Keratinocyte (primary cell): ENCODE results near the gene EXOC4. TPM values are rescaled to one million over a fixed set of nuclear protein-coding genes. Genes with fewer than 3 reads are reported as not detected.

Experiments used
- DNase-seq: peaks from one replicate; pipeline ENCODE4 v3.0.0-alpha.2; 2011; ENCODE audit warnings: low read depth, missing footprints, low spot score
- FAIRE-seq: peaks from 2 replicates; lab custom pipeline; 2011; peaks lifted over from hg19 to GRCh38; lab: Jason Lieb, UNC
- H2AFZ ChIP-seq: 2 replicates; pipeline ENCODE4 v1.6.0; 2012; ENCODE audit warnings: low read length, control low read depth, inconsistent platforms; ENCODE audit not compliant: control insufficient read depth
- H3K27ac ChIP-seq: 2 replicates; pipeline ENCODE4 v1.5.1; 2011; ENCODE audit warnings: low read length; ENCODE audit not compliant: control insufficient read depth, insufficient read depth
- H3K27me3 ChIP-seq: 3 replicates; pipeline ENCODE4 v1.6.0; 2011; ENCODE audit warnings: low read length; ENCODE audit not compliant: control insufficient read depth, insufficient read depth; ENCODE audit errors: extremely low read depth
- H3K36me3 ChIP-seq, 2 experiments: 2 replicates in 1 of 2; 3 replicates in 1 of 2; pipeline ENCODE4 v1.5.1; 2011; ENCODE audit warnings: low read length in 2 of 2, mild to moderate bottlenecking in 1 of 2; ENCODE audit not compliant: control insufficient read depth in 2 of 2, insufficient read depth in 2 of 2; ENCODE audit errors: extremely low read depth in 1 of 2
- H3K4me1 ChIP-seq: 3 replicates; pipeline ENCODE4 v1.5.1; 2011; ENCODE audit warnings: low read length; ENCODE audit not compliant: control insufficient read depth, insufficient read depth; ENCODE audit errors: extremely low read depth
- H3K4me2 ChIP-seq: 3 replicates; pipeline ENCODE4 v1.6.0; 2011; ENCODE audit warnings: low read depth, low read length; ENCODE audit not compliant: control insufficient read depth, insufficient read depth; ENCODE audit errors: extremely low read depth
- H3K4me3 ChIP-seq, 3 experiments: fragments of 200-600 bp in 1 of 3; sonication (generic) in 1 of 3; 2 replicates in 2 of 3; 3 replicates in 1 of 3; pipeline ENCODE4 v1.5.1; 2011 to 2016; ENCODE audit warnings: low read length in 3 of 3, mild to moderate bottlenecking in 3 of 3, control low read depth in 2 of 3, inconsistent platforms in 1 of 3, low read depth in 1 of 3, mixed read lengths in 1 of 3, mixed run types in 1 of 3, moderate library complexity in 1 of 3; ENCODE audit not compliant: control insufficient read depth in 2 of 3, insufficient read depth in 2 of 3; ENCODE audit errors: extremely low read depth in 1 of 3
- H3K79me2 ChIP-seq: 2 replicates; pipeline ENCODE4 v1.6.0; 2012; ENCODE audit warnings: low read length; ENCODE audit not compliant: control insufficient read depth, insufficient read depth
- H3K9ac ChIP-seq: 3 replicates; pipeline ENCODE4 v1.6.0; 2011; ENCODE audit warnings: low read length; ENCODE audit not compliant: control insufficient read depth, insufficient read depth; ENCODE audit errors: extremely low read depth
- H3K9me1 ChIP-seq: 3 replicates; pipeline ENCODE4 v1.6.0; 2011; ENCODE audit warnings: low read length; ENCODE audit not compliant: control insufficient read depth, insufficient read depth; ENCODE audit errors: extremely low read depth
- H3K9me3 ChIP-seq: 2 replicates; pipeline ENCODE4 v1.5.1; 2012; ENCODE audit warnings: low read depth, low read length; ENCODE audit not compliant: control insufficient read depth
- H4K20me1 ChIP-seq: 3 replicates; pipeline ENCODE4 v1.6.0; 2011; ENCODE audit warnings: low read length; ENCODE audit not compliant: control insufficient read depth, insufficient read depth; ENCODE audit errors: extremely low read depth
- EZH2 ChIP-seq: IDR thresholded peaks from one replicate; pipeline ENCODE4 v1.6.1; 2012; ENCODE audit warnings: inconsistent platforms, mild to moderate bottlenecking, low read length, moderate library complexity
- dilution Hi-C: fragments of 300-500 bp; cut with MboI; formaldehyde crosslinking; loops from one replicate; pipeline ENCODE4 v1.7.0; 2020; ENCODE audit warnings: low sequenced_read_pairs; ENCODE audit not compliant: extremely low pct_ligation_motif_present
- polyA plus RNA-seq, 5 experiments: library from polyadenylated mRNA; depleted of rRNA in 3 of 5; stranded (reverse) in 3 of 5; stranded (forward) in 1 of 5; unstranded in 1 of 5; fragments of >200 nt; gene quantifications; 1 replicate in 1 of 5; 2 replicates in 3 of 5; 3 replicates in 1 of 5; pipeline versions ENCODE4 v1.2.1 to v1.2.3, GENCODE V29; 2011 to 2012; ENCODE audit warnings: missing spikeins in 2 of 5, low read depth in 1 of 5, low replicate concordance in 1 of 5
- TF ChIP-seq, protein P1 (sequence below), 3 experiments: IDR thresholded peaks in 1 of 3; conservative IDR thresholded peaks in 1 of 3; optimal IDR thresholded peaks in 1 of 3; 2 replicates in 2 of 3; 3 replicates in 1 of 3; pipeline versions ENCODE3 to v1.5.1; 2011; ENCODE audit warnings: low read length in 3 of 3, mild to moderate bottlenecking in 3 of 3, moderate library complexity in 2 of 3, control low read depth in 1 of 3, inconsistent platforms in 1 of 3; ENCODE audit not compliant: insufficient read depth in 2 of 3; ENCODE audit errors: extremely low read depth in 1 of 3

EXOC4 gene
- polyA plus RNA-seq, 1 donor (not counting 4 experiments of a cell fraction or from before 2014, with no cell fraction given) = 52.6 TPM

DNA sequence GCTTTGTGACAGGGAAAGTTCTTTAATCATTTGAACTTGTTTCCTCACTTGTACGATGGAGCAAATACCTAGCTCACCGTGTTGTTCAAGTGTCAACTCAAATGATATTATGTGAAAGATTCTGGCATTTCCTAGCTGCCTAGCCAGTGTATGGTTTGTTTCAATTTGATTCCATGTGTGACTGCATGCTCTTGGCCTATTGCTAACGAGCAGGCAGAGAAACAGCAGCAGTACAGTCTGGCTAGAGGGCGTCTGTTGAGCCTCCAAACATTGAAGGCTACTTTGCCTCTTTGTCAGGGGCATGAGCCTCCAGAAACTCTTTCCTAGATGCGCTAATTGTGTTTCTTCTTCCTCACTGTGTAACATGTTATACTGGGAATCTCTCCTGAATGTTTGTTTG, 417.4 kb downstream of the EXOC4 start:
- TF ChIP-seq EZH2 = no peak
- TF ChIP-seq, protein P1, sequence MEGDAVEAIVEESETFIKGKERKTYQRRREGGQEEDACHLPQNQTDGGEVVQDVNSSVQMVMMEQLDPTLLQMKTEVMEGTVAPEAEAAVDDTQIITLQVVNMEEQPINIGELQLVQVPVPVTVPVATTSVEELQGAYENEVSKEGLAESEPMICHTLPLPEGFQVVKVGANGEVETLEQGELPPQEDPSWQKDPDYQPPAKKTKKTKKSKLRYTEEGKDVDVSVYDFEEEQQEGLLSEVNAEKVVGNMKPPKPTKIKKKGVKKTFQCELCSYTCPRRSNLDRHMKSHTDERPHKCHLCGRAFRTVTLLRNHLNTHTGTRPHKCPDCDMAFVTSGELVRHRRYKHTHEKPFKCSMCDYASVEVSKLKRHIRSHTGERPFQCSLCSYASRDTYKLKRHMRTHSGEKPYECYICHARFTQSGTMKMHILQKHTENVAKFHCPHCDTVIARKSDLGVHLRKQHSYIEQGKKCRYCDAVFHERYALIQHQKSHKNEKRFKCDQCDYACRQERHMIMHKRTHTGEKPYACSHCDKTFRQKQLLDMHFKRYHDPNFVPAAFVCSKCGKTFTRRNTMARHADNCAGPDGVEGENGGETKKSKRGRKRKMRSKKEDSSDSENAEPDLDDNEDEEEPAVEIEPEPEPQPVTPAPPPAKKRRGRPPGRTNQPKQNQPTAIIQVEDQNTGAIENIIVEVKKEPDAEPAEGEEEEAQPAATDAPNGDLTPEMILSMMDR (optimal IDR thresholded peaks at IDR 0.05 in 1 of 3, IDR thresholded peaks at IDR 0.05 in 1 of 3, conservative IDR thresholded peaks at IDR 0.05 in 1 of 3; ENCODE audit: extremely low read depth in 1 of 3, insufficient read depth in 2 of 3, low read length in 3 of 3) = no peak
- H3K79me2 ChIP-seq = no peaks in the 10 kb centered on the region
- FAIRE-seq = no peak
- no peak overlapping the region for H3K4me2 ChIP-seq
- no peaks in the 10 kb centered on the region for H3K9me3 ChIP-seq
- no peaks in the 10 kb centered on the region for H3K36me3 ChIP-seq
- H3K9ac ChIP-seq = no peak overlapping the region
- peaks cover 7% of the 10 kb centered on the region for H3K4me1 ChIP-seq
- no peak overlapping the region for H2AFZ ChIP-seq
- H3K4me3 ChIP-seq = no peak overlapping the region
- dilution Hi-C loops = no loop called here
- H3K9me1 ChIP-seq = no peaks in the 10 kb centered on the region
- H4K20me1 ChIP-seq = no peaks in the 10 kb centered on the region
- H3K27ac ChIP-seq = no peak overlapping the region
- no peak for DNase-seq
- no peaks in the 10 kb centered on the region for H3K27me3 ChIP-seq

DNA sequence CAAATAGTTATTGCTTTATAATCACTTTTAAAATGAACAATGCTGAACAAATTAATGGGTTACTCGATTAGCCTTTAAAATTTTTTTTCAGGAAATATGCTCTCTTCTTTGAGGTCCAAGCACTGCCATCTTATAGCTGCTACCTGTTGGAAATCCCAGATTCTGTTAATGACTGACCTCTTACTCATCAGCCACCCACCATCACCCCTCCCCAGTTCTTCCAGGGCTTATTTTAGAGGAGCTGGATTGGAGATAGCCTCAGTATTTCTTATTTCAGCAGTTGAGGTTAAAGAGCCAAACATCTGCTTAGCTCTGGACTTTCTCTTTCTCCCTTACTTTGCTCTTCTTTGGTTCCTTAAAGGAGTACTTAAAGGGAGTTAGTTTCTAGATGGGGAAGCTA, 420.0 kb downstream of the EXOC4 start:
- no peaks in the 10 kb centered on the region for H3K9me3 ChIP-seq
- TF ChIP-seq, protein P1 (optimal IDR thresholded peaks at IDR 0.05 in 1 of 3, IDR thresholded peaks at IDR 0.05 in 1 of 3, conservative IDR thresholded peaks at IDR 0.05 in 1 of 3; ENCODE audit: extremely low read depth in 1 of 3, insufficient read depth in 2 of 3, low read length in 3 of 3) = no peak
- no peak for TF ChIP-seq EZH2

More for the DNA sequence above, 420.0 kb downstream of the EXOC4 start:
- no peak overlapping the region for H3K9ac ChIP-seq
- peaks cover 11% of the 10 kb centered on the region for H3K4me1 ChIP-seq
- H3K9me1 ChIP-seq = no peaks in the 10 kb centered on the region
- H3K27ac ChIP-seq = no peak overlapping the region
- H4K20me1 ChIP-seq = no peaks in the 10 kb centered on the region
- H2AFZ ChIP-seq = no peak overlapping the region
- H3K4me2 ChIP-seq = no peak overlapping the region
- dilution Hi-C loops = no loop called here
- FAIRE-seq = no peak
- H3K4me3 ChIP-seq = no peak overlapping the region
- H3K27me3 ChIP-seq = no peaks in the 10 kb centered on the region
- H3K79me2 ChIP-seq = no peaks in the 10 kb centered on the region
- no peaks in the 10 kb centered on the region for H3K36me3 ChIP-seq
- DNase-seq = no peak
